GM18873 (cell line): ENCODE data around the gene CAMTA1.

Experiments used
- ATAC-seq: cut with Tn5 transposase; IDR thresholded peaks from one replicate; pipeline ENCODE4 v1.9.1; 2021; ENCODE audit warnings: mild to moderate bottlenecking, moderate library complexity, moderate number of reproducible peaks; ENCODE audit not compliant: unreplicated experiment, low FRiP score

Gene CAMTA1

GRCh38 chr1:7561331-7561921 lies 776.2 kb downstream of the CAMTA1 start:
- no peak for ATAC-seq

GRCh38 chr1:7561936-7562728 lies 776.9 kb downstream of the CAMTA1 start:
- ATAC-seq, result no peak

- no peak for ATAC-seq
Observed at GRCh38 chr1:7562729-7563605, 777.7 kb downstream of the CAMTA1 start.

- no peak for ATAC-seq
Observed at GRCh38 chr1:7564137-7564536, 778.9 kb downstream of the CAMTA1 start.

GRCh38 chr1:7565099-7565750 lies 780.0 kb downstream of the CAMTA1 start:
- no peak for ATAC-seq

- no peak for ATAC-seq
Observed at GRCh38 chr1:7566417-7567375, 781.4 kb downstream of the CAMTA1 start.

- no peak for ATAC-seq
Observed at GRCh38 chr1:7567376-7567775, 782.1 kb downstream of the CAMTA1 start.

GRCh38 chr1:7568053-7568452 lies 782.8 kb downstream of the CAMTA1 start:
- no peak for ATAC-seq

GRCh38 chr1:7568901-7569524 lies 783.8 kb downstream of the CAMTA1 start:
- no peak for ATAC-seq

GRCh38 chr1:7570311-7570710 lies 785.1 kb downstream of the CAMTA1 start:
- no peak for ATAC-seq

GRCh38 chr1:7572654-7573152 lies 787.4 kb downstream of the CAMTA1 start:
- ATAC-seq, result no peak

- no peak for ATAC-seq
Observed at GRCh38 chr1:7573481-7573880, 788.2 kb downstream of the CAMTA1 start.

GRCh38 chr1:7574121-7575040 lies 789.1 kb downstream of the CAMTA1 start:
- no peak for ATAC-seq

GRCh38 chr1:7575041-7575400 lies 789.8 kb downstream of the CAMTA1 start:
- no peak for ATAC-seq

- ATAC-seq, result no peak
Observed at GRCh38 chr1:7576946-7577657, 791.8 kb downstream of the CAMTA1 start.

- no peak for ATAC-seq
Observed at GRCh38 chr1:7578206-7578605, 793.0 kb downstream of the CAMTA1 start.

- ATAC-seq, result no peak
Observed at GRCh38 chr1:7579016-7579415, 793.8 kb downstream of the CAMTA1 start.
